ENCODE measurements around the gene GPR26. TPM values are rescaled to one million over a fixed set of nuclear protein-coding genes. Genes with fewer than 3 reads are reported as not detected.

The GPR26 gene
- total and polyA plus RNA-seq, 2 experiments from 2014 or later: not detected

DNA sequence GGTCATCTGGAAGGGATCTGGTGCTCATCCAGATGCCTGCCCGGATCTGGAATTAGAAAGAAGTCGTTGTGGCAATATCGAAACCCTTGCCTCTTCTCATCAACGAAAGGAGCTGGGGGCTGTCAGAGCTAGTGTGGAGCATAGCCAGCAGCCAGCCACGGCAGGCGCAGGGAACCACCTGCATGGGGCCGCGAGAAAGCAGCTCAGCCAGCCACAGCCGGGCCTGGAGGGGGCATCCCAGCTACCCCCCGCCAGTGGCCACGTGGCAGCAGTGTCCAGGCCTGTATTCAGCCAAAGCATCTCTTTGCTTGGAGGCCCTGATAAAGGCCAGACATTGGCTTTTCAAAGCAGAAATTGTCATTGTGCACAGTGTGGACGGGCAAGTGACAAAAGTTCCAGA, 19.1 kb downstream of the GPR26 start:
- Histone ChIP-seq H3K9me2 (replicated peaks; ENCODE audit: insufficient read depth) (no peaks in the 10 kb centered on the region), H2AFZ (no peak overlapping the region), H4K20me1 (ENCODE audit: insufficient read depth, poor library complexity, severe bottlenecking) (no peaks in the 10 kb centered on the region), H3K36me3 (replicated peaks; ENCODE audit: insufficient read depth, low read depth) (no peaks in the 10 kb centered on the region), H3K4me1 (ENCODE audit: insufficient read depth) (no peaks in the 10 kb centered on the region), H3K4me3 (no peak overlapping the region), H3K27me3 (peaks cover 4% of the 10 kb centered on the region), H3K9me3 (ENCODE audit: low read depth) (no peaks in the 10 kb centered on the region), H3K4me2 (no peak overlapping the region), H3K79me2 (no peaks in the 10 kb centered on the region), H3K27ac (no peak overlapping the region)
- DNase-seq (ENCODE audit: low spot score): no peak
- 91% methylated on average over 12 of the region's 12 CpGs for WGBS (ENCODE audit: low lambda C conversion rate, missing lambda C conversion rate)
- TF ChIP-seq EZH2 (IDR thresholded peaks at IDR 0.05; ENCODE audit: borderline replicate concordance) (no peak), EZH2phosphoT487 (IDR thresholded peaks at IDR 0.05; ENCODE audit: low read depth, severe bottlenecking, unreplicated experiment) (no peak), CTCF (IDR thresholded peaks at IDR 0.05; ENCODE audit: poor library complexity) (no peak)

DNA sequence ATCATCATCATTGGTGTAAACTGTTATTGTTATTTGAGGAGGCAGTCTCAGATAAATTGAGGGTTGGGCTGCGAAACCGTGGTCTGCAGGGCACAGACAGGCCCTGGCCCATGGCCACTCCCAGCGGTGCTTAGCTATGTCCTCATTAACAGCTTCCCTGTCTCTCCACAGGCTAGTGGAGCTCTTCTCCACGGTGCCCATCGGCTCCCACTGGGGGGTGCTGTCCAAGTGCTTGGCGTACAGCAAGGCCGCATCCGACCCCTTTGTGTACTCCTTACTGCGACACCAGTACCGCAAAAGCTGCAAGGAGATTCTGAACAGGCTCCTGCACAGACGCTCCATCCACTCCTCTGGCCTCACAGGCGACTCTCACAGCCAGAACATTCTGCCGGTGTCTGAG, 21.6 kb downstream of the GPR26 start:
- no peak for DNase-seq (ENCODE audit: low spot score)
- TF ChIP-seq EZH2 (IDR thresholded peaks at IDR 0.05; ENCODE audit: borderline replicate concordance): no peak
- TF ChIP-seq CTCF (IDR thresholded peaks at IDR 0.05; ENCODE audit: poor library complexity): no peak
- TF ChIP-seq EZH2phosphoT487 (IDR thresholded peaks at IDR 0.05; ENCODE audit: low read depth, severe bottlenecking, unreplicated experiment): no peak
- Histone ChIP-seq H3K9me3 (ENCODE audit: low read depth) (no peaks in the 10 kb centered on the region), H3K4me2 (no peak overlapping the region), H3K4me1 (ENCODE audit: insufficient read depth) (no peaks in the 10 kb centered on the region), H3K36me3 (replicated peaks; ENCODE audit: insufficient read depth, low read depth) (no peaks in the 10 kb centered on the region), H3K4me3 (no peak overlapping the region), H3K9me2 (replicated peaks; ENCODE audit: insufficient read depth) (no peaks in the 10 kb centered on the region), H3K27me3 (peaks cover 8% of the 10 kb centered on the region), H3K27ac (no peak overlapping the region), H3K79me2 (no peaks in the 10 kb centered on the region), H2AFZ (no peak overlapping the region), H4K20me1 (ENCODE audit: insufficient read depth, poor library complexity, severe bottlenecking) (no peaks in the 10 kb centered on the region)
- WGBS (ENCODE audit: low lambda C conversion rate, missing lambda C conversion rate): 67% methylated on average over 13 of the region's 13 CpGs

- no peak for TF ChIP-seq EZH2phosphoT487 (IDR thresholded peaks at IDR 0.05; ENCODE audit: low read depth, severe bottlenecking, unreplicated experiment)
- TF ChIP-seq CTCF (IDR thresholded peaks at IDR 0.05; ENCODE audit: poor library complexity): no peak
- TF ChIP-seq EZH2 (IDR thresholded peaks at IDR 0.05; ENCODE audit: borderline replicate concordance): no peak
Observed at GRCh38 chr10:123689880-123690279, 23.7 kb downstream of the GPR26 start.

More at GRCh38 chr10:123689880-123690279, 23.7 kb downstream of the GPR26 start:
- no peaks in the 10 kb centered on the region for H3K36me3 ChIP-seq (replicated peaks; ENCODE audit: insufficient read depth, low read depth)
- H3K4me1 ChIP-seq (ENCODE audit: insufficient read depth): no peaks in the 10 kb centered on the region
- H3K4me2 ChIP-seq: no peak overlapping the region
- H3K79me2 ChIP-seq: no peaks in the 10 kb centered on the region
- H3K9me3 ChIP-seq (ENCODE audit: low read depth): no peaks in the 10 kb centered on the region
- H4K20me1 ChIP-seq (ENCODE audit: insufficient read depth, poor library complexity, severe bottlenecking): no peaks in the 10 kb centered on the region
- H2AFZ ChIP-seq: no peak overlapping the region
- H3K4me3 ChIP-seq: no peak overlapping the region
- DNase-seq (ENCODE audit: low spot score): no peak
- no peaks in the 10 kb centered on the region for H3K9me2 ChIP-seq (replicated peaks; ENCODE audit: insufficient read depth)
- whole genome bisulfite sequencing (ENCODE audit: low lambda C conversion rate, missing lambda C conversion rate): 96% methylated on average over 2 of the region's 2 CpGs
- no peak overlapping the region for H3K27ac ChIP-seq
- H3K27me3 ChIP-seq: peaks cover 13% of the 10 kb centered on the region
